Fibroblast of upper back skin (primary cell): Measurements from ENCODE around the gene HEBP2.

Source experiments
- DNase-seq: peaks from one replicate; pipeline ENCODE4 v3.0.0-alpha.2; 2013

The HEBP2 gene

DNA sequence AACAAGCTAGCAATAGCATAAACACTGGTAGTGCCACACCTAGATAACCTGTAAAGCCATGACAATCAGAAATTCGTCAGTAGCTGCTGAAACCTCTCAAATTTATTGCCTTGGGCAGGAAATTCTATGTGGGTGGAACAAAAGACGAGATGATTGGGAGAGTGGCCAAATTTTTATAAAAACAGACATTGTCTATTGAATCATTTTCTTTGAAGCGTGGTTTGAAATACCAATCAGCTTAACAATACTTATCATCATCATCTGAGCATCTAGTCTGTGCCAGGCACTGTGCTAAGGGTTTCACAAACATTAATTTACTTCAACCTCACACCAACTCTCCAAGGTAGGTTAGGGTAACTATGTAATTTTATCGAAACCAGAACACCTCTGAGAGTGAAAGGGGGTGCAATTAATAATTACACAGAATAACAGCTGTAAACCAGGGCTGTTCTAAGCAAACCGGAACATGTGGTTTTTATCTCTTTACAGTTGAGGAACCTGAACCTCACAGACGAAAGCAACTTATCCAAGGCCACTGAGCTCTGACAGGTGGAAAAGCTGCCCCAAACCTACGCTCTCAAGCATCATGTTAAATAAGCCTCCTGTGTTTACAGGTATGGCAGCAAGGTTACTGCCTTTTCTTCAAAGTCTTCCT lies 51.9 kb downstream of the HEBP2 start:
- DNase-seq: peak; percentile 61

DNA sequence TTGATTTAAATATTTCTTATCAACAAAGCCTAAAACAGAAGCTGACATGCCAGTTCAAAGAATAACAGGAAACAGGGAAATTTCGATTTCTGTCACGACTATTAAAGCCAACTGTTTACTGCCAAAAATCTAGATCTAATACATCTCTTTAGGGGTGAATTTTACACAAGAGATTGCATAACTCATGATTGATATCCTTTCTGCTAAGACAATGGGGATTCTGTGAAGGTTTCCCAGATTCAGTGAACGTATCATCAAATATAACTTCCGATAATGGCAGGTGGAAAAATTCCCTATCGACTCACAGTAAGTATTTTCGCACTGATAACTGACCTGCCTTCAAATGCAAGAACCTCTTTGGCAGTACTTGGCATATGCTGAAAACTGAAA lies 52.4 kb downstream of the HEBP2 start:
- no peak for DNase-seq

DNA sequence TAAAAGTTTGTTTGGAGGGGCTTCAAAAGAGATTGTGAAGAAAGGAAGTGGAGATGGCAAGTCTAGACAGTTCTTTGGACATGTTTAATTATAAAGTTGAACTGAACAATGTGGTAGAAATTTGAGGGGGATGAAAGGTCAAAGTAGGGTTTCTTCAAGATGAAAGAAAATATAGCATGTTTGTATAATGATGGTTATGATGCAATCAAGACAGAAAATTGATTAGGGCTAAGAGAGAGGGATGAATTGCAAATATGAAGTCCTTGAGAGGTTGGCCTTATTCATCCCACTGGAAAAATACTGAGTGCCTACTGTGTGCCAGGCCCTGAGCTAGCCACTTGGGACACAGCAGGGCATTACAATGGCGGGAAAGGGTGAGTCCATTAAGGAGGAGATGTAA lies 57.6 kb downstream of the HEBP2 start:
- no peak for DNase-seq

DNA sequence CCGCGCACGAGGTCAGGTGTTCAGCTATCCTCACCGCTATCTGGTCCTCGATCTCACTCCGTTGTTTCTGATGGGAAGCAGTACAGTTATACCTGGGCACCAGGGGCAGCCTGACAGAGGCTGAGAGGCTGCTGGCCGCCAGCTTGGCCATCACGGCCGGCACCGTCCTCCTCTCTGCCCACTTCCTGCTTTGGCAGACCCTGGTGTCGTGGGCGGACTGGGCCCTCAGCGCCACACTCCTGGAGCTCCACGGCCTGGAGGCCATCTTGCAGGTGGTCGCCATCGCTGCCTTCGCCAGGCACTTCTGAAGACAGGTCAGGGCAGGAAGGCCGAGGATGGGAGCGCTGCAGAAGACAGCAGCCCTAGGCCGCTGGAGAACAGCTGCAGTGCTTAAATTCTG lies 60.1 kb downstream of the HEBP2 start:
- no peak for DNase-seq

DNA sequence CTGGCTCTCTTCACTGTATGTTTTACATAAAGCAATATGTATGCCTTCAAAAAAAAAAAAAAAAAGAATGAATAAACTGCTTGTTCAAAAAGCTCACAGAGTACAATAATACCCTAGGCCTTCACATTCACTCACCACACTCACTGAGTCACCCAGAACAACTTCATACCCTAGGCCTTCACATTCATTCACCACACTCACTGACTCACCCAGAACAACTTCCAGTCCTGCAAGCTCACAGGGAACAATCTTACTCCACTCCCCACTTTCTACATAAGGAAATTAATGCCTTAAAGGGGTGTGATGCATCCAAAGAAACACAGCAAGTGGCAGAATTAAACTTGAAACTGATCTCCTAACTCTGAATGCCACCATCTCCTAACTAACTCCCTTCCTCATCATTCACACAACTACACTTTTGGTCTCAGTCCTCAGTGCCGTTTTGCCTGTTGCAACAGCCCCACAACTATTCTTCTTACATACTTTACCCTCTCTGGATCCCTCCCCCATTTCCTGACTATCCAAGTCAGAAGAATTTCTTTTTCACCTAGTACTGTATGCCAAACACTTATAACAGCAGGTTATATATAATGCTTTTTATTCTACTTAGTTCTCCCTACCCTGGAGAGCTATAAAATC lies 61.1 kb downstream of the HEBP2 start:
- peak; percentile 97 for DNase-seq

DNA sequence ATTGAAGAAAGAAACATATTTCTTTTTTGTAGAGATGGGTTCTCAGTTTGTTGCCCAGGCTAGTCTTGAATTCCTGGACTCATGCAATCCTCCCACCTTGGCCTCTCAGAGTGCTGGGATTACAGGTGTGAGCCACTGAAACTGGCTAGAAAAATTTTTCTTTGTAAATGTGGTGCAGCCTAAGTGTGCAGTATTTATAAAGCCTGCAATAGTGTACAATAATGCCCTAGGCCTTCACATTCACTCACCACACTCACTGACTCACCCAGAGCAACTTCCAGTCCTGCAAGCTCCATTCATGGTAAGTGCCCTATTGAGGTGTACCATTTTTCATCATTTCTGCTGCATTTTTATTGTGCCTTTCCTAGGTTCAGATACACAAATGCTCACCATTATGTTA lies 63.9 kb downstream of the HEBP2 start:
- no peak for DNase-seq

DNA sequence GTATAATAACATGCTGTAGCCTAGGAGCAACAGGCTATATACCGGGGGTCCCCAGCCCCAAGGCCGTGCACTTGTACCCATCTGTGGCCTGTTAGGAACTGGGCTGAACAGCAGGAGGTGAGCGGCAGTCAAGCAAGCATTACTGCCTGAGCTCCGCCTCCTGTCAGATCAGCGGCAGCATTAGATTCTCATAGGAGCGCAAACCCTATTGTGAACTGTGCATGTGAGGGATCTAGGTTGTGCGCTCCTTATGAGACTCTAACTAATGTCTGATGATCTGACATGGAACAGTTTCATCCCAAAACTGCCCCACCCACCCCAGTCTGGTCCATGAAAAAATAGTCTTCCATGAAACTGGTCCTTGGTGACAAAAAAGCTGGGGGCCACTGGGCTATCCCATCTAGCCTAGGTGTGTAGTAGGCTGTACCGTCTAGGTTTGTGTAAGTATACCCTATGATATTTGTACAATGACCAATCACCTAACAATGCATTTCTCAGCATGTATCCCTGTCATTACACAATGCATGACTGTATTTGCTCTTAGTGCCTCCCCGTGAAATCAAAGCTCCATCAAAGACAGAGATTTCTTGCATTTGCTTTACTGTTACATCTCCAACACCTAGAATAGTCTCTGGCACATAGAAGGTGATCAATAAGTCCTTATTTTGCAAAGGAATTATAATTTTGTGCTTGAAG lies 64.4 kb downstream of the HEBP2 start:
- peak; percentile 54 for DNase-seq
